Measurements from ENCODE around the gene UNC13A. TPM values are rescaled to one million over a fixed set of nuclear protein-coding genes. Genes with fewer than 3 reads are reported as not detected.

The UNC13A gene
- total RNA-seq, 1 donor from 2014 or later: 1.2 TPM

- TF ChIP-seq CTCF (IDR thresholded peaks at IDR 0.05; ENCODE audit: insufficient read depth, low read depth, low read length): no peak
- TF ChIP-seq EZH2 (IDR thresholded peaks at IDR 0.05; ENCODE audit: insufficient read depth, low read length): no peak
- Histone ChIP-seq H3K4me1 (ENCODE audit: insufficient read depth, low read length) (peaks cover 19% of the 10 kb centered on the region), H3K9me3 (ENCODE audit: insufficient read depth, low read depth, low read length) (no peaks in the 10 kb centered on the region), H2AFZ (ENCODE audit: low read depth, low read length) (no peak overlapping the region), H3K27ac (ENCODE audit: low read depth, low read length) (no peak overlapping the region), H3K79me2 (ENCODE audit: insufficient read depth, low read length) (no peaks in the 10 kb centered on the region), H4K20me1 (ENCODE audit: insufficient read depth, low read length) (no peaks in the 10 kb centered on the region), H3K4me3 (ENCODE audit: insufficient read depth, low read depth, low read length) (no peak overlapping the region), H3K4me2 (ENCODE audit: low read length) (no peak overlapping the region), H3K36me3 (ENCODE audit: insufficient read depth, low read length) (no peaks in the 10 kb centered on the region), H3K9ac (ENCODE audit: low read length) (no peak overlapping the region), H3K27me3 (ENCODE audit: insufficient read depth, low read length) (peaks cover 3% of the 10 kb centered on the region)
- DNase-seq (ENCODE audit: low read depth): no peak
- H3K27me3 Mint-ChIP-seq (ENCODE audit: low read depth, unreplicated experiment): peaks cover 35% of the 10 kb centered on the region
- H3K9me3 Mint-ChIP-seq (ENCODE audit: unreplicated experiment): peaks cover 2% of the 10 kb centered on the region
- no peak overlapping the region for H3K4me3 Mint-ChIP-seq (ENCODE audit: unreplicated experiment)
- no peak overlapping the region for H3K27ac Mint-ChIP-seq (ENCODE audit: unreplicated experiment)
- no peak for FAIRE-seq
- no peaks in the 10 kb centered on the region for H3K36me3 Mint-ChIP-seq (ENCODE audit: low read depth, unreplicated experiment)
- peaks cover 2% of the 10 kb centered on the region for H3K4me1 Mint-ChIP-seq (ENCODE audit: low read depth, unreplicated experiment)
These were observed 3.9 kb downstream of the UNC13A start for GRCh38 chr19:17684256-17684655.

- TF ChIP-seq EZH2 (IDR thresholded peaks at IDR 0.05; ENCODE audit: insufficient read depth, low read length) (no peak), CTCF (IDR thresholded peaks at IDR 0.05; ENCODE audit: insufficient read depth, low read depth, low read length) (no peak)
These were observed 5.1 kb downstream of the UNC13A start for GRCh38 chr19:17683078-17683477.

GRCh38 chr19:17682273-17682672 is 5.9 kb downstream of the UNC13A start:
- Histone ChIP-seq H3K4me3 (ENCODE audit: insufficient read depth, low read depth, low read length) (no peak overlapping the region), H3K9ac (ENCODE audit: low read length) (no peak overlapping the region), H3K79me2 (ENCODE audit: insufficient read depth, low read length) (no peaks in the 10 kb centered on the region), H3K9me3 (ENCODE audit: insufficient read depth, low read depth, low read length) (no peaks in the 10 kb centered on the region), H4K20me1 (ENCODE audit: insufficient read depth, low read length) (no peaks in the 10 kb centered on the region), H2AFZ (ENCODE audit: low read depth, low read length) (no peak overlapping the region), H3K27ac (ENCODE audit: low read depth, low read length) (no peak overlapping the region), H3K36me3 (ENCODE audit: insufficient read depth, low read length) (no peaks in the 10 kb centered on the region), H3K27me3 (ENCODE audit: insufficient read depth, low read length) (no peaks in the 10 kb centered on the region), H3K4me2 (ENCODE audit: low read length) (no peak overlapping the region), H3K4me1 (ENCODE audit: insufficient read depth, low read length) (peaks cover 21% of the 10 kb centered on the region)
- peaks cover 2% of the 10 kb centered on the region for H3K9me3 Mint-ChIP-seq (ENCODE audit: unreplicated experiment)
- DNase-seq (ENCODE audit: low read depth): no peak
- H3K27me3 Mint-ChIP-seq (ENCODE audit: low read depth, unreplicated experiment): peaks cover 29% of the 10 kb centered on the region
- no peaks in the 10 kb centered on the region for H3K36me3 Mint-ChIP-seq (ENCODE audit: low read depth, unreplicated experiment)
- no peaks in the 10 kb centered on the region for H3K4me1 Mint-ChIP-seq (ENCODE audit: low read depth, unreplicated experiment)
- no peak overlapping the region for H3K27ac Mint-ChIP-seq (ENCODE audit: unreplicated experiment)
- no peak for FAIRE-seq
- H3K4me3 Mint-ChIP-seq (ENCODE audit: unreplicated experiment): no peak overlapping the region
- TF ChIP-seq EZH2 (IDR thresholded peaks at IDR 0.05; ENCODE audit: insufficient read depth, low read length): no peak
- TF ChIP-seq CTCF (IDR thresholded peaks at IDR 0.05; ENCODE audit: insufficient read depth, low read depth, low read length): no peak

More at GRCh38 chr19:17683078-17683477, 5.1 kb downstream of the UNC13A start:
- no peaks in the 10 kb centered on the region for H3K36me3 Mint-ChIP-seq (ENCODE audit: low read depth, unreplicated experiment)
- H3K27me3 ChIP-seq (ENCODE audit: insufficient read depth, low read length): peaks cover 3% of the 10 kb centered on the region
- H3K36me3 ChIP-seq (ENCODE audit: insufficient read depth, low read length): no peaks in the 10 kb centered on the region
- H3K9ac ChIP-seq (ENCODE audit: low read length): no peak overlapping the region
- peaks cover 21% of the 10 kb centered on the region for H3K4me1 ChIP-seq (ENCODE audit: insufficient read depth, low read length)
- H3K4me1 Mint-ChIP-seq (ENCODE audit: low read depth, unreplicated experiment): peaks cover 2% of the 10 kb centered on the region
- H3K79me2 ChIP-seq (ENCODE audit: insufficient read depth, low read length): no peaks in the 10 kb centered on the region
- no peak overlapping the region for H3K4me3 Mint-ChIP-seq (ENCODE audit: unreplicated experiment)
- H3K27ac Mint-ChIP-seq (ENCODE audit: unreplicated experiment): no peak overlapping the region
- H3K4me2 ChIP-seq (ENCODE audit: low read length): no peak overlapping the region
- peaks cover 31% of the 10 kb centered on the region for H3K27me3 Mint-ChIP-seq (ENCODE audit: low read depth, unreplicated experiment)
- no peak overlapping the region for H2AFZ ChIP-seq (ENCODE audit: low read depth, low read length)
- H3K9me3 Mint-ChIP-seq (ENCODE audit: unreplicated experiment): peaks cover 2% of the 10 kb centered on the region
- H3K9me3 ChIP-seq (ENCODE audit: insufficient read depth, low read depth, low read length): no peaks in the 10 kb centered on the region
- no peak overlapping the region for H3K27ac ChIP-seq (ENCODE audit: low read depth, low read length)
- H3K4me3 ChIP-seq (ENCODE audit: insufficient read depth, low read depth, low read length): no peak overlapping the region
- H4K20me1 ChIP-seq (ENCODE audit: insufficient read depth, low read length): no peaks in the 10 kb centered on the region
- DNase-seq (ENCODE audit: low read depth) (no peak), FAIRE-seq (no peak)
